Keratinocyte (primary cell): ENCODE results near the gene MSI2.

Experiments used
- EZH2 ChIP-seq: IDR thresholded peaks from one replicate; pipeline ENCODE4 v1.6.1; 2012; ENCODE audit warnings: inconsistent platforms, mild to moderate bottlenecking, low read length, moderate library complexity
- TF ChIP-seq, protein P1 (sequence below), 3 experiments: IDR thresholded peaks in 1 of 3; conservative IDR thresholded peaks in 1 of 3; optimal IDR thresholded peaks in 1 of 3; 2 replicates in 2 of 3; 3 replicates in 1 of 3; pipeline versions ENCODE3 to v1.5.1; 2011; ENCODE audit warnings: low read length in 3 of 3, mild to moderate bottlenecking in 3 of 3, moderate library complexity in 2 of 3, control low read depth in 1 of 3, inconsistent platforms in 1 of 3; ENCODE audit not compliant: insufficient read depth in 2 of 3; ENCODE audit errors: extremely low read depth in 1 of 3

DNA sequence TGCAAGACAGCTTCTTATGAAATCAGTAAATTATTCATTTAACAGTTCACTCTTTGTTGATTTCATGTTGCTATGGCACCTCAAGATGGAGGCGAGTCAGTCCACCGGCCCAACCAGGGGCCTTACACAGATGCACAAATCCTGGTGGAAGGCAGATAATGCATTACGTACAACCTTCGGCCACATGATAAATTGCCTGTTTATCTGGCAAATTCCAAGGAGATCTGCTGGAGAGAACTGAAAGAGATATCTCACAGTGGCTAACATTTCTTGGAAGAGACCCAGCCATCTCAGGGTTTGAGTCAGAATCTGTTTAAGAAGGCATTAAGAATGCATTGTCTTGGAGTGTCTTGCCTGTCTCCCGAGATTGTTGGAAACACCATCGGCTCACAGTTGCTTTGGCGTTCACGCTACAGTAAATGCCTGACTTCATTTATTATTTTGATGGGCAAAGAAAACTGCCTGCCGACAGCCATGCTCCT lies 225.6 kb downstream of the MSI2 start:
- TF ChIP-seq, protein P1, sequence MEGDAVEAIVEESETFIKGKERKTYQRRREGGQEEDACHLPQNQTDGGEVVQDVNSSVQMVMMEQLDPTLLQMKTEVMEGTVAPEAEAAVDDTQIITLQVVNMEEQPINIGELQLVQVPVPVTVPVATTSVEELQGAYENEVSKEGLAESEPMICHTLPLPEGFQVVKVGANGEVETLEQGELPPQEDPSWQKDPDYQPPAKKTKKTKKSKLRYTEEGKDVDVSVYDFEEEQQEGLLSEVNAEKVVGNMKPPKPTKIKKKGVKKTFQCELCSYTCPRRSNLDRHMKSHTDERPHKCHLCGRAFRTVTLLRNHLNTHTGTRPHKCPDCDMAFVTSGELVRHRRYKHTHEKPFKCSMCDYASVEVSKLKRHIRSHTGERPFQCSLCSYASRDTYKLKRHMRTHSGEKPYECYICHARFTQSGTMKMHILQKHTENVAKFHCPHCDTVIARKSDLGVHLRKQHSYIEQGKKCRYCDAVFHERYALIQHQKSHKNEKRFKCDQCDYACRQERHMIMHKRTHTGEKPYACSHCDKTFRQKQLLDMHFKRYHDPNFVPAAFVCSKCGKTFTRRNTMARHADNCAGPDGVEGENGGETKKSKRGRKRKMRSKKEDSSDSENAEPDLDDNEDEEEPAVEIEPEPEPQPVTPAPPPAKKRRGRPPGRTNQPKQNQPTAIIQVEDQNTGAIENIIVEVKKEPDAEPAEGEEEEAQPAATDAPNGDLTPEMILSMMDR (optimal IDR thresholded peaks at IDR 0.05 in 1 of 3, IDR thresholded peaks at IDR 0.05 in 1 of 3, conservative IDR thresholded peaks at IDR 0.05 in 1 of 3; ENCODE audit: extremely low read depth in 1 of 3, insufficient read depth in 2 of 3, low read length in 3 of 3) = no peak
- TF ChIP-seq EZH2 = no peak
